Right atrium auricular region (tissue), 2 donors: ENCODE results near the gene POF1B. TPM values are rescaled to one million over a fixed set of nuclear protein-coding genes. Genes with fewer than 3 reads are reported as not detected.

Experiments
- DNase-seq: peaks from one replicate; pipeline ENCODE4 v3.0.0-alpha.2; 2019; ENCODE audit warnings: low spot score
- H3K27ac ChIP-seq, 2 donors: fragments of 200-600 bp; sonication (generic); 1 replicate in 1 of 2; 2 replicates in 1 of 2; pipeline ENCODE4 v1.5.1; 2016 to 2019
- H3K27me3 ChIP-seq, 2 donors: fragments of 200-600 bp; sonication (generic); one replicate each; pipeline versions ENCODE4 v1.5.1 to v1.6.0; 2017 to 2019
- H3K36me3 ChIP-seq: fragments of 200-600 bp; sonication (generic); one replicate; pipeline ENCODE4 v1.5.1; 2016
- H3K4me1 ChIP-seq, 2 donors: fragments of 200-600 bp; sonication (generic); one replicate each; pipeline versions ENCODE4 v1.5.1 to v1.6.0; 2017 to 2019
- H3K4me3 ChIP-seq, 2 donors: fragments of 200-600 bp; sonication (generic); 1 replicate in 1 of 2; 2 replicates in 1 of 2; pipeline ENCODE4 v1.5.1; 2017 to 2019; ENCODE audit warnings: mild to moderate bottlenecking in 1 of 2, moderate library complexity in 1 of 2
- H3K9me3 ChIP-seq, 2 donors: fragments of 200-600 bp; sonication (generic); one replicate each; pipeline ENCODE4 v1.5.1; 2019
- CTCF ChIP-seq, 2 donors: fragments of 200-600 bp; sonication (generic); IDR thresholded peaks; one replicate each; pipeline ENCODE4 v1.5.1; 2019; ENCODE audit warnings: antibody characterized with exemption in 2 of 2
- total RNA-seq, 2 donors: library from RNA; depleted of rRNA; stranded (reverse); fragments of >200 nt; gene quantifications; one replicate each; pipeline ENCODE4 v1.1.0, GENCODE V29; 2016

Gene POF1B
- 10 to 100 TPM; 14.5 to 28.1 TPM for total RNA-seq

GRCh38 chrX:85379174-85379907 lies at the start of gene POF1B:
POF1B (minus strand) TSS chrX:85379665; CDS start chrX:85379454, 211 bp downstream.
- no peak for TF ChIP-seq CTCF (IDR thresholded peaks at IDR 0.05)
- Histone ChIP-seq H3K4me1 (no peaks in the 10 kb centered on the region), H3K27me3 (no peaks in the 10 kb centered on the region), H3K27ac (peak within 1 kb of the TSS in 1 of 2 donors; percentile 51), H3K36me3 (no peaks in the 10 kb centered on the region), H3K9me3 (no peaks in the 10 kb centered on the region), H3K4me3 (peak within 1 kb of the TSS; percentile 30 to 31)
- DNase-seq = no peak

GRCh38 chrX:85429066-85429465 lies 49.6 kb upstream of the POF1B start:
- no peaks in the 10 kb centered on the region for H3K36me3 ChIP-seq
- no peak for DNase-seq
- no peaks in the 10 kb centered on the region for H3K4me1 ChIP-seq
- no peak overlapping the region for H3K27ac ChIP-seq
- no peaks in the 10 kb centered on the region for H3K27me3 ChIP-seq
- no peak overlapping the region for H3K4me3 ChIP-seq
- H3K9me3 ChIP-seq = peaks cover 0 to 8% of the 10 kb centered on the region in 2 donors
- no peak for TF ChIP-seq CTCF (IDR thresholded peaks at IDR 0.05)

- H3K4me3 ChIP-seq = no peak overlapping the region
- DNase-seq = no peak
- H3K27me3 ChIP-seq = no peaks in the 10 kb centered on the region
- TF ChIP-seq CTCF (IDR thresholded peaks at IDR 0.05) = no peak
- no peaks in the 10 kb centered on the region for H3K9me3 ChIP-seq
- no peak overlapping the region for H3K27ac ChIP-seq
- H3K4me1 ChIP-seq = no peaks in the 10 kb centered on the region
- H3K36me3 ChIP-seq = no peaks in the 10 kb centered on the region
Observed at GRCh38 chrX:85419293-85419692, 39.8 kb upstream of the POF1B start.

GRCh38 chrX:85391878-85392238 lies 12.4 kb upstream of the POF1B start:
- no peaks in the 10 kb centered on the region for H3K36me3 ChIP-seq
- no peak overlapping the region for H3K4me3 ChIP-seq
- H3K9me3 ChIP-seq = peaks cover 0 to 4% of the 10 kb centered on the region in 2 donors
- no peaks in the 10 kb centered on the region for H3K27me3 ChIP-seq
- DNase-seq = no peak
- H3K4me1 ChIP-seq = no peaks in the 10 kb centered on the region
- H3K27ac ChIP-seq = peak overlapping the region in 1 of 2 donors; percentile 19
- no peak for TF ChIP-seq CTCF (IDR thresholded peaks at IDR 0.05)

- DNase-seq = no peak
- Histone ChIP-seq H3K4me3 (no peak overlapping the region), H3K9me3 (peaks cover 0 to 4% of the 10 kb centered on the region in 2 donors), H3K36me3 (no peaks in the 10 kb centered on the region), H3K27me3 (no peaks in the 10 kb centered on the region), H3K27ac (peak overlapping the region in 1 of 2 donors; percentile 19), H3K4me1 (no peaks in the 10 kb centered on the region)
- no peak for TF ChIP-seq CTCF (IDR thresholded peaks at IDR 0.05)
Observed at GRCh38 chrX:85391185-85391877, 11.9 kb upstream of the POF1B start.
